ENCODE results near the gene CMKLR1.

Gene CMKLR1

GRCh38 chr12:108335349-108336119, 3.6 kb downstream of the CMKLR1 start:
- no peak for DNase-seq

- no peak for DNase-seq
Measured at GRCh38 chr12:108333898-108334699, 5.0 kb downstream of the CMKLR1 start.

GRCh38 chr12:108332791-108333382, 6.2 kb downstream of the CMKLR1 start:
- no peak for DNase-seq

GRCh38 chr12:108328420-108328819, 10.7 kb downstream of the CMKLR1 start:
- no peak for DNase-seq

- no peak for DNase-seq
Measured at GRCh38 chr12:108327621-108328344, 11.3 kb downstream of the CMKLR1 start.

GRCh38 chr12:108326254-108326750, 12.8 kb downstream of the CMKLR1 start:
- no peak for DNase-seq

- no peak for DNase-seq
Measured at GRCh38 chr12:108325549-108325948, 13.6 kb downstream of the CMKLR1 start.

- no peak for DNase-seq
Measured at GRCh38 chr12:108325018-108325358, 14.1 kb downstream of the CMKLR1 start.

- no peak for DNase-seq
Measured at GRCh38 chr12:108324351-108325017, 14.6 kb downstream of the CMKLR1 start.

GRCh38 chr12:108323581-108323980, 15.5 kb downstream of the CMKLR1 start:
- no peak for DNase-seq

GRCh38 chr12:108322998-108323397, 16.1 kb downstream of the CMKLR1 start:
- no peak for DNase-seq

- no peak for DNase-seq
Measured at GRCh38 chr12:108321688-108322087, 17.4 kb downstream of the CMKLR1 start.

- no peak for DNase-seq
Measured at GRCh38 chr12:108320507-108321293, 18.4 kb downstream of the CMKLR1 start.

- DNase-seq, result no peak
Measured at GRCh38 chr12:108319277-108320234, 19.6 kb downstream of the CMKLR1 start.

- no peak for DNase-seq
Measured at GRCh38 chr12:108318472-108319275, 20.4 kb downstream of the CMKLR1 start.

- DNase-seq, result no peak
Measured at GRCh38 chr12:108317308-108318234, 21.5 kb downstream of the CMKLR1 start.

- DNase-seq, result no peak
Measured at GRCh38 chr12:108316176-108317086, 22.7 kb downstream of the CMKLR1 start.
